ENCODE measurements around the gene ATP6V1B1.

DNA sequence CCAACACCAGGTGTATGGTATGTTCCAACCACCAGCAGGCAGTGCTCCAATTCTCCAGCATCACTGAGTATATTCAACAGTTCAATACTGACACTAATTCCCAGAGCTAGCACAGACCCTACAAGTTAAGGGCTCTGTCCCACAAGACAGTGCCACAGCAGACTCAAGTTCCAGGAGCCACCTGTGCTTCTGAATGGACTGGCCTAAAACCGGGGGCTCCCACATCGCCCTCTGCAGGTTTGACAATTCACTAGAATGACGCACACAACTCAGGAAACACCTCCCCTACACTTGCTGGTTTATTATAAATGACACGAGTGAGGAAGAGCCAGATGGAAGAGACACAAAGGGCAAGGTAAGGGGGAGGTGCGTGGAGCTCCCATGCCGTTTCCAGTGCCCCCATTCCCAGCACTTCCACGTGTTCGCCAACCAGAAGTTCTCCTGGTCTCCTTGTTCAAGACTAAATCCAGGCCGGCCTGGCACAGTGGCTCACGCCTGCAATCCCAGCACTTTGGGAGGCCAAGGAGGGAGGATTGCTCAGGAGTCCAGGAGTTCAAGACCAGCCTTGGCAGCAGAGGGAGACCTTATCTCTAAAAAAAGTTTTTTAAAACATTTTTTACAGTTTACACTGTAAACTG is 12.2 kb upstream of the ATP6V1B1 start:
- no peak for TF ChIP-seq CTCF (IDR thresholded peaks at IDR 0.05)
- no peak for TF ChIP-seq POLR2A (IDR thresholded peaks at IDR 0.05)
- TF ChIP-seq POLR2AphosphoS5 (IDR thresholded peaks at IDR 0.05): no peak

Data from sigmoid colon (tissue), 4 donors.